ENCODE results near the gene C18orf32. TPM values are rescaled to one million over a fixed set of nuclear protein-coding genes. Genes with fewer than 3 reads are reported as not detected.
A peak's percentile ranks its signal among the peaks of the same experiment; 100 is the strongest.

Gene C18orf32
- total RNA-seq, 1 donor from 2014 or later: 32.9 TPM

DNA sequence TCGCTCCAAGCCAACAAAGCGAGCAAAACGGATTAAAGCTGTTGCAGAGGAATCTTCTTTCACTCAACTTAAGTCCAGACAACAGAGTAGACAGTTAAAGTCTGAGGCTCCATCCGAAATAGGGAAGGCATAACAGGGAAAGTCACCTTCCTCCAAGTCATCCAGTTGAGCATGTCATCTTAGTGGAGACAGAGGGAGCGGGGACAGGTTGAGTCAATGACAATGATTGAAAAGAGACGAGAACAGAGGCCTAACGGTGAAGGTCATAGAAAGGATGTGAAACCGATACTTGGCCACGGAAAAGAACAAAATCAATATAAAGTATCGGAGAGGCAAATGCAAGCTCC is 455 bp downstream of the C18orf32 start:
- ChIA-PET POLR2A (interaction anchor here (0.5 to 2.4 kb wide), 26 partner anchors 8 to 1706 kb away, joined by 3 to 68 read pairs (median 4); partner anchors contain the start of genes CFAP53, DYM, MBD1 and ME2), CTCF (interaction anchor here (1.2 to 1.8 kb wide), 2 partner anchors 24 to 40 kb away, joined by 4 read pairs; no protein-coding TSS in a partner anchor)
- Mint-ChIP-seq H3K27me3 (no peaks in the 10 kb centered on the region), H3K27ac (peak overlapping the region; percentile 98), H3K4me3 (peak overlapping the region; percentile 94), H3K36me3 (ENCODE audit: low read depth) (peaks cover 70% of the 10 kb centered on the region), H3K9me3 (no peaks in the 10 kb centered on the region), H3K4me1 (peaks cover 66% of the 10 kb centered on the region)
- TF ChIP-seq, protein P1, sequence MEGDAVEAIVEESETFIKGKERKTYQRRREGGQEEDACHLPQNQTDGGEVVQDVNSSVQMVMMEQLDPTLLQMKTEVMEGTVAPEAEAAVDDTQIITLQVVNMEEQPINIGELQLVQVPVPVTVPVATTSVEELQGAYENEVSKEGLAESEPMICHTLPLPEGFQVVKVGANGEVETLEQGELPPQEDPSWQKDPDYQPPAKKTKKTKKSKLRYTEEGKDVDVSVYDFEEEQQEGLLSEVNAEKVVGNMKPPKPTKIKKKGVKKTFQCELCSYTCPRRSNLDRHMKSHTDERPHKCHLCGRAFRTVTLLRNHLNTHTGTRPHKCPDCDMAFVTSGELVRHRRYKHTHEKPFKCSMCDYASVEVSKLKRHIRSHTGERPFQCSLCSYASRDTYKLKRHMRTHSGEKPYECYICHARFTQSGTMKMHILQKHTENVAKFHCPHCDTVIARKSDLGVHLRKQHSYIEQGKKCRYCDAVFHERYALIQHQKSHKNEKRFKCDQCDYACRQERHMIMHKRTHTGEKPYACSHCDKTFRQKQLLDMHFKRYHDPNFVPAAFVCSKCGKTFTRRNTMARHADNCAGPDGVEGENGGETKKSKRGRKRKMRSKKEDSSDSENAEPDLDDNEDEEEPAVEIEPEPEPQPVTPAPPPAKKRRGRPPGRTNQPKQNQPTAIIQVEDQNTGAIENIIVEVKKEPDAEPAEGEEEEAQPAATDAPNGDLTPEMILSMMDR (IDR thresholded peaks at IDR 0.05): no peak
- DNase-seq (no peak), ATAC-seq (ENCODE audit: low read depth) (peak; percentile 14)
- intact Hi-C loops (cut with micrococcal nuclease): loop anchor here (1.0 to 5.0 kb wide), 5 partner anchors 538 to 1708 kb away; partner anchors contain the start of genes CFAP53 and SMAD4

DNA sequence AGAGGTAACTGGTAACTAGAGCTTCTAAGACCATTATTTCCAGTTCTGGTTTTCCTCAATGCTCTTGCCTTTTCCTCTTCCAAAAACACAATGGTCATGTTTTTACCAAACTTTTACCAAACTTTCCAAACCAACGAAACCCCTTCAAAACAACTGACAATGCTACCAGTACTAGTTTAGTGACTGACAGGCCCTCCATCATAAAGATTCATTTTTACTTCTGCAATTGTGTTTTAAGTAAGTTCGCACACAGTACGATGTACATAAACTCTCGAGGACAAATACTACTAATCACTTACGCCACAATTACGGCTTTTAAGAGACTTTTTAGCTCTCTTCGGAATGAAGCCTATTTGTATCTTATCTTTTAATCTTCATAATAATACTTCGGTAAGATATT is 900 bp downstream of the C18orf32 start:
- CTCF ChIA-PET: interaction anchor here (1.1 to 1.2 kb wide), 2 partner anchors 12 to 39 kb away, joined by 3 to 4 read pairs; no protein-coding TSS in a partner anchor
- intact Hi-C loops (cut with micrococcal nuclease): loop anchor here (1.0 to 5.0 kb wide), 5 partner anchors 537 to 1709 kb away; partner anchors contain the start of genes CFAP53 and SMAD4

DNA sequence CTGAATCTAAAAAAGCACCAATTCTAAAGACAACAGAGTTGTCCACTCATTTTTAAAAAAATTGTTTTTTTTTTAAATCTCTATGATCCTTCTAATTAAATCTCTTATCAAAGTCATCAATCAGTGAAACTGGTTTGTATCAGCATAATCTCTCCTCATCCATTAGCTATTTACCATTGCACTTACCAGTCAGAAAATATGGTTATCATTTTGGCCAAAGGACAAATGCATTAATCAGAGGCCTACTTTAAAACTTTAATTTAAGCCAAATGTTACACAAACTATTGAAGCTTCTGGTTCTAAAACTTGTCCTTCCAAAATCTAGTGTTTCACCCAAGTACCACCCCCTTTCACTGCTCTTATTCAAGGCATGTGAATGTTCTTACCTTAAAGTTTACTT is 3.8 kb downstream of the C18orf32 start:
- H3K36me3 Mint-ChIP-seq (ENCODE audit: low read depth): peaks cover 65% of the 10 kb centered on the region

More for the DNA sequence above, 900 bp downstream of the C18orf32 start:
- Mint-ChIP-seq H3K4me1 (peaks cover 61% of the 10 kb centered on the region), H3K36me3 (ENCODE audit: low read depth) (peaks cover 70% of the 10 kb centered on the region), H3K4me3 (peak overlapping the region; percentile 94), H3K9me3 (no peaks in the 10 kb centered on the region), H3K27me3 (no peaks in the 10 kb centered on the region), H3K27ac (peak overlapping the region; percentile 98)
- no peak for ATAC-seq (ENCODE audit: low read depth)
- DNase-seq: no peak
- POLR2A ChIA-PET: interaction anchor here (0.5 to 2.4 kb wide), 23 partner anchors 8 to 1707 kb away, joined by 3 to 68 read pairs (median 4); partner anchors contain the start of genes CFAP53 and DYM
- TF ChIP-seq, protein P1 (IDR thresholded peaks at IDR 0.05): no peak

DNA sequence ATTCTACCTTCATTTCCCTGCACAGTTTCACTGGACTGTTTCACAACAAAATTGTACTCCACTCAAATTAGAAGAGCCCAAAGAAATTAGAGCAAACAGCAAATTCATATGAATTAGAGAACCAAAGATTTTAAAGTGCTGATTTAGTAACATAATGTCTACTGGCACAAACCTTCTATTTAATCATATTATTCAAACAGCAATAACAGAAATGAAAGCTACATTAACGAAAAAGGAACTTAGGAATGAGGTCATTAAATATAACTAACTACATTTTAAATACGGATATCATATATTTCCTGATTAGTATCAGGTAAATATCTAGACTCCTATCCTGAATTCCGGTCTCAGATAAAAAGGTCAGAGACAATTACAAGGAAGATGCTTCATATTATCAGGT is 5.1 kb downstream of the C18orf32 start:
- DNase-seq: no peak
- H3K27me3 Mint-ChIP-seq: no peaks in the 10 kb centered on the region
- POLR2A ChIA-PET: interaction anchor here (1.5 kb wide), 1 partner anchor 21 kb away, joined by 3 read pairs; no protein-coding TSS in a partner anchor
- peaks cover 25% of the 10 kb centered on the region for H3K4me1 Mint-ChIP-seq
- CTCF ChIA-PET: no interaction called here
- ATAC-seq (ENCODE audit: low read depth): no peak
- H3K27ac Mint-ChIP-seq: no peak overlapping the region
- H3K4me3 Mint-ChIP-seq: no peak overlapping the region
- TF ChIP-seq, protein P1 (IDR thresholded peaks at IDR 0.05): no peak
- intact Hi-C loops (cut with micrococcal nuclease): no loop called here
- no peaks in the 10 kb centered on the region for H3K9me3 Mint-ChIP-seq
- H3K36me3 Mint-ChIP-seq (ENCODE audit: low read depth): peaks cover 54% of the 10 kb centered on the region

More for the DNA sequence above, 3.8 kb downstream of the C18orf32 start:
- CTCF ChIA-PET: no interaction called here
- no peak for DNase-seq
- Mint-ChIP-seq H3K4me3 (no peak overlapping the region), H3K27me3 (no peaks in the 10 kb centered on the region), H3K4me1 (peaks cover 36% of the 10 kb centered on the region), H3K9me3 (no peaks in the 10 kb centered on the region), H3K27ac (no peak overlapping the region)
- intact Hi-C loops (cut with micrococcal nuclease): no loop called here
- no peak for ATAC-seq (ENCODE audit: low read depth)
- TF ChIP-seq, protein P1 (IDR thresholded peaks at IDR 0.05): no peak
- POLR2A ChIA-PET: no interaction called here

DNA sequence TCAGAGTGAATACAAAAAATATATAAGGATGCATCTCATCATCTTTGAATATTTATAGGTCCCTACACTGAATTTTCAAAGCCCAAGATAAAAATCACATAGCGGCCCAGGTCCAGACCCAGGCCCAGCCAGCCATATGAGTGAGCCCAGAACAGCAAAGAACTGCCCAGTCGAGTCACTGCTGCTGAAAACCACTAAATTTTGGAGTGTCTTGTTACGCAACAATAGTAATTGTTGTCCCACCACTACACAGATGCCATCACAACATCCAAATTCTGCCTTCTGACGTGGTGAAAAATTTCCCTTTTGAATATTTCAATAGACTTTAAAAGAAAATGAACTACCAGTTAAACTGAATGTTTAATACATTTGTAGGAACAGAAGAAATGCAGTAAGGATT is 5.7 kb downstream of the C18orf32 start:
- ChIA-PET POLR2A (interaction anchor here (1.5 kb wide), 1 partner anchor 20 kb away, joined by 3 read pairs; no protein-coding TSS in a partner anchor), CTCF (no interaction called here)
- intact Hi-C loops (cut with micrococcal nuclease): no loop called here
- no peaks in the 10 kb centered on the region for H3K9me3 Mint-ChIP-seq
- H3K27me3 Mint-ChIP-seq: no peaks in the 10 kb centered on the region
- no peak overlapping the region for H3K27ac Mint-ChIP-seq
- peaks cover 26% of the 10 kb centered on the region for H3K4me1 Mint-ChIP-seq
- TF ChIP-seq, protein P1 (IDR thresholded peaks at IDR 0.05): no peak
- peaks cover 55% of the 10 kb centered on the region for H3K36me3 Mint-ChIP-seq (ENCODE audit: low read depth)
- no peak for ATAC-seq (ENCODE audit: low read depth)
- no peak for DNase-seq
- no peak overlapping the region for H3K4me3 Mint-ChIP-seq

All from activated B cell treated with CpG ODN at 0.5 μM for 24 hours (primary cell).